Limb (tissue), 2 donors: ENCODE measurements around the gene GPC2.

ENCODE experiments used
- DNase-seq, 2 donors: peaks; one replicate each; pipeline ENCODE4 v3.0.0-alpha.2; 2016; ENCODE audit errors: extremely low spot score in 2 of 2

GPC2 gene

GRCh38 chr7:100124301-100125230, 52.6 kb downstream of the GPC2 start:
- DNase-seq, result no peak

GRCh38 chr7:100122568-100122967, 54.6 kb downstream of the GPC2 start:
- no peak for DNase-seq

- DNase-seq, result no peak
Measured at GRCh38 chr7:100122067-100122466, 55.1 kb downstream of the GPC2 start.

GRCh38 chr7:100120733-100121036, 56.5 kb downstream of the GPC2 start:
- DNase-seq, result no peak

- peak; percentile 77 to 85 for DNase-seq
Measured at GRCh38 chr7:100119970-100120732, 57.0 kb downstream of the GPC2 start.
